Measurements from ENCODE around the gene CNTRL. TPM values are rescaled to one million over a fixed set of nuclear protein-coding genes. Genes with fewer than 3 reads are reported as not detected.

Gene CNTRL
- total and polyA plus RNA-seq, 2 of the 8 experiments (the other 6 are each of a cell fraction or from before 2014, with no cell fraction given): 5.1 to 13.9 TPM

DNA sequence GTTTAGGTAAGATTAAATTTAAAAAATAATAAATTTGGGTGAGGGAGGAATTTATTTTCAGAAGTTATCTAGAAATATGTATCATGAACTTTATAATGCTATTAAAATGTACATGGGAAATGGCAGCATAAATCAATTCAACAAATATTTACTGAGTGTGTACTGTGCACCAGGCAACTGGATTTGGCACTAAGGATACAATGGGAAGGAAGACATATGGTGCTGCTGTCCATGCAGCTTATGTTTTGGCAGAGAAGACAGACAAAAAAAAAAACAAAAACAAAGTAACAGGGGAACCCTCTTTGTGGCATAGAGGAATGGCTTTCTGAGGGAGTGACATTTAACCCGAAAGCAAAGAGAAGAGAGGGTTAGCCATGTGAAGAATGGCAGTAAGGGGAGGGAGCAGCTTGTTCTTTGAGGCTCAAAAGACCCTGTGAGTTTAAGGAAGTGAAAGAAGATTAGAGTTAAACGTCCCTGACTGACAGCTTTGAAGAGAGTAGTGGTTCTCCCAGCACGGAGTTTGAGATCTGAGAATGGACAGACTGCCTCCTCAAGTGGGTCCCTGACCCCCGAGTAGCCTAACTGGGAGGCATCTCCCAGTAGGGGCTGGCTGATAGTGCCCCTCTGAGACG is 23.9 kb downstream of the CNTRL start:
- Histone ChIP-seq H3K4me2 (ENCODE audit: insufficient read depth in 1 of 2, low read depth in 2 of 2, low read length in 2 of 2) (no peak overlapping the region), H3K79me2 (ENCODE audit: control insufficient read depth in 1 of 2, insufficient read depth in 2 of 2, low read length in 2 of 2) (no peaks in the 10 kb centered on the region), H2BK20ac (ENCODE audit: low read length) (no peak overlapping the region), H2AK5ac (ENCODE audit: low read depth, low read length) (no peak overlapping the region), H4K8ac (ENCODE audit: extremely low read depth, insufficient read depth, low read length) (no peak overlapping the region), H2BK12ac (ENCODE audit: low read depth, low read length) (no peak overlapping the region), H3K23me2 (ENCODE audit: low read depth, low read length) (no peaks in the 10 kb centered on the region), H4K5ac (ENCODE audit: insufficient read length, low read depth, low read length) (no peak overlapping the region), H3K9me3 (ENCODE audit: insufficient read depth in 2 of 2, low read depth in 1 of 2, low read length in 1 of 2) (no peaks in the 10 kb centered on the region), H2BK120ac (replicated peaks; ENCODE audit: low read depth, low read length) (no peak overlapping the region), H3K27ac (ENCODE audit: low read depth, low read length) (no peak overlapping the region), H3K18ac (ENCODE audit: extremely low read depth, low read length) (no peak overlapping the region), H3K36me3 (ENCODE audit: control insufficient read depth in 2 of 4, insufficient read depth in 4 of 4, low read length in 3 of 4) (peaks cover 0 to 5% (median 0%) of the 10 kb centered on the region in 4 experiments; a peak in 1 of 8 replicates), H3K9ac (replicated peaks in 1 of 4; ENCODE audit: extremely low read depth in 1 of 4, low read depth in 3 of 4, low read length in 3 of 4) (no peak overlapping the region), H2AFZ (ENCODE audit: low read length) (no peak overlapping the region), H2BK5ac (ENCODE audit: low read depth, low read length) (no peak overlapping the region), H3K14ac (ENCODE audit: insufficient read length) (no peak overlapping the region), H3K27me3 (replicated peaks in 1 of 4; ENCODE audit: control insufficient read depth in 3 of 4, extremely low read depth in 1 of 4, insufficient read depth in 3 of 4, low read length in 3 of 4) (no peaks in the 10 kb centered on the region), H3K23ac (ENCODE audit: insufficient read length) (no peak overlapping the region), H3K4me1 (replicated peaks in 1 of 4; ENCODE audit: control insufficient read depth in 3 of 4, insufficient read depth in 4 of 4, low read length in 3 of 4) (no peaks in the 10 kb centered on the region), H3K79me1 (ENCODE audit: low read depth, low read length) (no peaks in the 10 kb centered on the region), H3K4me3 (ENCODE audit: extremely low read depth in 1 of 4, insufficient read depth in 2 of 4, low read depth in 3 of 4, low read length in 4 of 4) (no peak overlapping the region), H4K20me1 (replicated peaks in 1 of 2; ENCODE audit: control insufficient read depth in 1 of 2, insufficient read depth in 2 of 2, low read length in 2 of 2) (no peaks in the 10 kb centered on the region), H3K4ac (replicated peaks; ENCODE audit: insufficient read length, low read depth, low read length) (no peak overlapping the region), H3K56ac (replicated peaks; ENCODE audit: insufficient read length, low read depth, low read length) (no peak overlapping the region), H4K91ac (replicated peaks; ENCODE audit: insufficient read length, low read length) (no peak overlapping the region), H2BK15ac (ENCODE audit: low read length) (no peak overlapping the region)
- POLR2A ChIA-PET (ENCODE audit: partially characterized antibody): no interaction called here
- WGBS, 2 experiments (ENCODE audit: extremely low coverage in 1 of 2, insufficient coverage in 1 of 2, insufficient read length in 1 of 2, insufficient replicate concordance in 2 of 2, low coverage in 1 of 2, low lambda C conversion rate in 2 of 2, missing lambda C conversion rate in 1 of 2): 93% methylated on average over 5 of the region's 5 CpGs; no CpG with 5 or more reads in 1 of the 2 experiments
- CTCF ChIA-PET (ENCODE audit: partially characterized antibody): no interaction called here
- no peak for FAIRE-seq
- DNase-seq (ENCODE audit: low read depth in 1 of 2, low spot score in 2 of 2): no peak
- no peak for TF ChIP-seq SRF (IDR thresholded peaks at IDR 0.05; ENCODE audit: low read depth, low read length)
- TF ChIP-seq CHD1 (IDR thresholded peaks at IDR 0.05; ENCODE audit: low read depth, low read length): no peak
- no peak for TF ChIP-seq TBP (IDR thresholded peaks at IDR 0.05; ENCODE audit: low read depth, low read length)
- no peak for TF ChIP-seq SUZ12 (IDR thresholded peaks at IDR 0.05; ENCODE audit: low read length)
- TF ChIP-seq POLR2AphosphoS5 (IDR thresholded peaks at IDR 0.05; ENCODE audit: low read depth, low read length): no peak
- no peak for TF ChIP-seq GTF2F1 (IDR thresholded peaks at IDR 0.05; ENCODE audit: borderline replicate concordance, low read depth, low read length)
- TF ChIP-seq TCF12 (IDR thresholded peaks at IDR 0.05; ENCODE audit: low read depth, low read length): no peak
- TF ChIP-seq RBBP5 (IDR thresholded peaks at IDR 0.05; ENCODE audit: borderline replicate concordance, low read depth, low read length): no peak
- TF ChIP-seq, protein P1, sequence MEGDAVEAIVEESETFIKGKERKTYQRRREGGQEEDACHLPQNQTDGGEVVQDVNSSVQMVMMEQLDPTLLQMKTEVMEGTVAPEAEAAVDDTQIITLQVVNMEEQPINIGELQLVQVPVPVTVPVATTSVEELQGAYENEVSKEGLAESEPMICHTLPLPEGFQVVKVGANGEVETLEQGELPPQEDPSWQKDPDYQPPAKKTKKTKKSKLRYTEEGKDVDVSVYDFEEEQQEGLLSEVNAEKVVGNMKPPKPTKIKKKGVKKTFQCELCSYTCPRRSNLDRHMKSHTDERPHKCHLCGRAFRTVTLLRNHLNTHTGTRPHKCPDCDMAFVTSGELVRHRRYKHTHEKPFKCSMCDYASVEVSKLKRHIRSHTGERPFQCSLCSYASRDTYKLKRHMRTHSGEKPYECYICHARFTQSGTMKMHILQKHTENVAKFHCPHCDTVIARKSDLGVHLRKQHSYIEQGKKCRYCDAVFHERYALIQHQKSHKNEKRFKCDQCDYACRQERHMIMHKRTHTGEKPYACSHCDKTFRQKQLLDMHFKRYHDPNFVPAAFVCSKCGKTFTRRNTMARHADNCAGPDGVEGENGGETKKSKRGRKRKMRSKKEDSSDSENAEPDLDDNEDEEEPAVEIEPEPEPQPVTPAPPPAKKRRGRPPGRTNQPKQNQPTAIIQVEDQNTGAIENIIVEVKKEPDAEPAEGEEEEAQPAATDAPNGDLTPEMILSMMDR (IDR thresholded peaks at IDR 0.05; ENCODE audit: control extremely low read depth in 1 of 3, insufficient read depth in 1 of 3, low read depth in 1 of 3, low read length in 3 of 3): no peak
- TF ChIP-seq CHD2 (IDR thresholded peaks at IDR 0.05; ENCODE audit: low read length): no peak
- no peak for TF ChIP-seq KDM1A (IDR thresholded peaks at IDR 0.05; ENCODE audit: borderline replicate concordance, low read length)
- no peak for TF ChIP-seq BACH1 (IDR thresholded peaks at IDR 0.05; ENCODE audit: low read length)
